GM12801 (cell line): ENCODE results near the gene DCAF17.

Experiments used
- TF ChIP-seq, protein P1 (sequence below): IDR thresholded peaks from one replicate; pipeline ENCODE4 v1.5.1; 2011; ENCODE audit warnings: control low read depth; ENCODE audit not compliant: insufficient read length; ENCODE audit errors: extremely low read depth

The DCAF17 gene

DNA sequence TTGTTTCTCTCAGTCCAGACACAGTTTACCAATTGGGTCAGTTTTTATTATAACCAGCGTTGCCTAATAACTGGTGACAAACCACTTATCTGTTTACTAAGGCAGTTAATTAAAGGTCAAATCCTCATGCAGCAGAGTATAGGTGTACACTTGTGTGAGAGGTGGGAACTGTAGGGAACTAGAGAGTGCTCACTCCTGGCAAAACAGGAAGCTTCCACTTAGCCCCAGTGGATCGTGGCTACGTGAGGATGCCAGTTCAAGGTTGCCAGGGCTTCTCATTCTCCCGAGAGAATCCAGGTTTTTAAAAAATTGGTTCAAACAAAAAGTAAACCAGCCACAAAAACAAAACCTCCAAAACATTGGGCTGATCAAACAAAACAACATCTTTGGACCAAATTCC lies 96.4 kb downstream of the DCAF17 start:
- TF ChIP-seq, protein P1, sequence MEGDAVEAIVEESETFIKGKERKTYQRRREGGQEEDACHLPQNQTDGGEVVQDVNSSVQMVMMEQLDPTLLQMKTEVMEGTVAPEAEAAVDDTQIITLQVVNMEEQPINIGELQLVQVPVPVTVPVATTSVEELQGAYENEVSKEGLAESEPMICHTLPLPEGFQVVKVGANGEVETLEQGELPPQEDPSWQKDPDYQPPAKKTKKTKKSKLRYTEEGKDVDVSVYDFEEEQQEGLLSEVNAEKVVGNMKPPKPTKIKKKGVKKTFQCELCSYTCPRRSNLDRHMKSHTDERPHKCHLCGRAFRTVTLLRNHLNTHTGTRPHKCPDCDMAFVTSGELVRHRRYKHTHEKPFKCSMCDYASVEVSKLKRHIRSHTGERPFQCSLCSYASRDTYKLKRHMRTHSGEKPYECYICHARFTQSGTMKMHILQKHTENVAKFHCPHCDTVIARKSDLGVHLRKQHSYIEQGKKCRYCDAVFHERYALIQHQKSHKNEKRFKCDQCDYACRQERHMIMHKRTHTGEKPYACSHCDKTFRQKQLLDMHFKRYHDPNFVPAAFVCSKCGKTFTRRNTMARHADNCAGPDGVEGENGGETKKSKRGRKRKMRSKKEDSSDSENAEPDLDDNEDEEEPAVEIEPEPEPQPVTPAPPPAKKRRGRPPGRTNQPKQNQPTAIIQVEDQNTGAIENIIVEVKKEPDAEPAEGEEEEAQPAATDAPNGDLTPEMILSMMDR, result no peak

DNA sequence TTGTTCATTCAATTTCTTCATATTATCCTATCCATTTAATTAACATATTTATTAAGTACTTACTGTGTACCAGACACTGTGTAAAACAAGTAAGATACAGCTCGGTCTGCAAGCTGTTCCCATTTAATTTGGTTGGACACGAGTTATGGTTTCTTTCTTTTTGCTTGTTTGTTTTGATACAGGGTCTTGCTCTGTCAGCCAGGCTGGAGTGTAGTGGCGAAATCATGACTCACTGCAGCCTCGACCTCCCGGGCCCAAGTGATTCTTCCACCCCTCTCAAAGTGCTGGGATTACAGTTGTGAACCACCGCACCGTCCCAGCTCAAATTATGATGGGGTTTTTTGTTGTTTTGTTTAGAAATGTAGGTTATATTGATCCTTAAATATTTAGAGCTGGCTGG lies 97.3 kb downstream of the DCAF17 start:
- TF ChIP-seq, protein P1, result no peak

DNA sequence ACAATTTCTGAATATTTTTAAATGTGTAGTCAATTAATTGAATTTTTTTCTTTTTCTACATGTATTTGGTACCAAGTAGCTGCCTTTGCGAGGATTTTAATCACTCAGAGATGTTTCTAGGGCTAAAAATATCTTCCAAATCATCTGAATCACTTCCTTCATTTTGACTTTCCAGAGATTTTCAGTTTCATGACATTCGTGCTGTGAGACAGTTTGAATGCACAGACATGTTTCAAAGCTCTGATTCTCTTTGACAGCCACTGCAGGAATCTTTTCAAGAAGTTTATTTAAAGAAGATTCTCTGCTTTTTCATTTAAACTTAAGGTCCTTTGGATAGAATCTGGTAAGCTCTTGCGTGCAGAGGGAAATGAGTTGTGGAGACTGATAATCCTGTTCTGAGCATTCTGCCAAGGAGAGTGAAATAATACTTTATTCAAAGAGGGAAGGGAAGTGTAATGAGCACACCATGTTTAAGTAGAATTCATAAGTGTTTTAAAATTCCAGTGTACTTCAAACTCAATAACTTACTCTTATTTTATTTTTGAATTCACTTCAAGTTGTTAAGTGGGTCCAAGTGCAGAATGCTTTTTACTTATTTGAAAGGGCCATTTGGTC lies 97.9 kb downstream of the DCAF17 start:
- TF ChIP-seq, protein P1, result no peak

DNA sequence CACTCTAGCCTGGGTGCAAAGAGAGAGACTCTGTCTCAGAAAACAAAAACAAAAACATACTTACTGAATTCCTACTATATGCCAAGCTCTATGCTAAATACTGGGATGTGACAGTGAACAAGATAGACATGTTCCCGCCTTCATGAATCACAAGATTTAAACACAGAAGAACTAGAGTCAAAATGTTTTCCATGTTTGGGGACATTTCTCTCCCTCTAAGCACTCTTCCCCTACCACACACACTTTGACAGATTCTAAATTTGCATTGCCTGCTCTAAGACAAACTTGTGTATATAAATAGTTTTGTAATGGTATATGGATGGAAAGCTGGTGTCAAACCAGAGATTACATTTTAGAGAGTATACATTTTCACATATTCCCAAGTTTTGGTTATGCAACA lies 99.3 kb downstream of the DCAF17 start:
- TF ChIP-seq, protein P1, result no peak
